ENCODE data around the gene PROZ.

The PROZ gene

GRCh38 chr13:113120300-113121182 lies 37.9 kb upstream of the PROZ start:
- DNase-seq (ENCODE audit: low read depth): no peak

- no peak for DNase-seq (ENCODE audit: low read depth)
These were observed 37.1 kb upstream of the PROZ start for GRCh38 chr13:113121183-113121927.

GRCh38 chr13:113121928-113122471 lies 36.4 kb upstream of the PROZ start:
- DNase-seq (ENCODE audit: low read depth): no peak

GRCh38 chr13:113122550-113123225 lies 35.8 kb upstream of the PROZ start, which contains the start of gene F10:
F10 (plus strand) TSS chr13:113122799; CDS start chr13:113122856, 57 bp downstream.
- no peak for DNase-seq (ENCODE audit: low read depth)

- DNase-seq (ENCODE audit: low read depth): no peak
These were observed 34.9 kb upstream of the PROZ start for GRCh38 chr13:113123226-113124201.

- no peak for DNase-seq (ENCODE audit: low read depth)
These were observed 34.1 kb upstream of the PROZ start for GRCh38 chr13:113124211-113124970.

- no peak for DNase-seq (ENCODE audit: low read depth)
These were observed 32.8 kb upstream of the PROZ start for GRCh38 chr13:113125506-113126264.

GRCh38 chr13:113126265-113127150 lies 31.9 kb upstream of the PROZ start:
- no peak for DNase-seq (ENCODE audit: low read depth)

- DNase-seq (ENCODE audit: low read depth): no peak
These were observed 29.0 kb upstream of the PROZ start for GRCh38 chr13:113129480-113129879.

GRCh38 chr13:113129921-113130750 lies 28.3 kb upstream of the PROZ start:
- no peak for DNase-seq (ENCODE audit: low read depth)

GRCh38 chr13:113135281-113135760 lies 23.1 kb upstream of the PROZ start:
- DNase-seq (ENCODE audit: low read depth): no peak

- no peak for DNase-seq (ENCODE audit: low read depth)
These were observed 20.7 kb upstream of the PROZ start for GRCh38 chr13:113137691-113138298.

GRCh38 chr13:113138792-113139551 lies 19.5 kb upstream of the PROZ start:
- DNase-seq (ENCODE audit: low read depth): no peak

GRCh38 chr13:113139577-113139976 lies 18.9 kb upstream of the PROZ start:
- DNase-seq (ENCODE audit: low read depth): no peak

- no peak for DNase-seq (ENCODE audit: low read depth)
These were observed 17.5 kb upstream of the PROZ start for GRCh38 chr13:113140677-113141600.

Data from CMK (cell line).